C4-2B (cell line): ENCODE results near the gene ZNF185.

Experiments
- CTCF ChIP-seq: fragments of 450-650 bp; conservative IDR thresholded peaks from 2 replicates; pipeline ENCODE4 v1.5.1; 2017; ENCODE audit warnings: mild to moderate bottlenecking
- ZFX ChIP-seq: fragments of 450-650 bp; IDR thresholded peaks from 2 replicates; pipeline ENCODE4 v1.6.1; 2017

- TF ChIP-seq CTCF (no peak; the same call in 1 of the 2 replicates), ZFX (no peak)
These were observed 27.9 kb upstream of the ZNF185 start for GRCh38 chrX:152869972-152870371.
